CD4-positive, alpha-beta T cell treated with Interleukin-4 for 4 hours (primary cell): ENCODE data around the gene A1BG.
"Not testable (repeated sequence)": the region's sequence is repeated elsewhere in the genome, so short reads cannot be mapped to it uniquely, and the experiment has no call there.

Experiments used
- DNase-seq: peaks from one replicate; pipeline ENCODE4 v3.0.0-alpha.2; 2020

The A1BG gene

DNA sequence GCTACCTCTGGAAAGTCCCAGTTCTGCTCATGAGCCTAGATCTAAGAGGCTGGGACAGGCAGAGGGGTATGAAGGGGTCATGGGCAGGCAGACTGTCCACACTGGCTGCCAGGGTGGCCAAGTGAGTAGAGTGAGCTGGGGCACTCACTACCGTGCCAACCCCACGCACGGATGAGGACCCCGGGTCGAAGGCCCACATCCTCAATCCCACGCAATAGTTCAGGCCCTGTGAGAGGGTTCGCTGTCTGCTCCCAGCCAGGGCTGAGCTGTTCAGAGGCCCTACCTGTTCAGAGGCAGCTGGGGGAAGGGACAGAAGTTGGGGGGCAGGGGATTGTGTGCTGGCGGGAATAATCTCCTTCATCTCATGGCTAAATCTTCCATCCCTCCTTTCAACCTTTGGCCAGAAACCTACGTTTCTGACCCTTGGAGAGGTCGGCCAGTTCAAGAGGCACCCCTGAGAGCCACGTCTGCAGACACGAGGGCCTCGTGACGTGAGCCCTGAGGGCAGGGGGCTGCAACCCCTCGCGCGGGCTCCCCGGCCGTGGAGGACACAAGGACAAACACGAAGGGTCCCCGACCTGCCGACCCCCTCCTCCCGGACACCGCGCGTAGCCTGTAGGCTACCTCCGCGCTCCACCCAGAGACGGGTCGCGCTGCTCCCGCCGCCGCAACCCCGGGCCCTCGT, 32.7 kb upstream of the A1BG start:
- DNase-seq = no peak

DNA sequence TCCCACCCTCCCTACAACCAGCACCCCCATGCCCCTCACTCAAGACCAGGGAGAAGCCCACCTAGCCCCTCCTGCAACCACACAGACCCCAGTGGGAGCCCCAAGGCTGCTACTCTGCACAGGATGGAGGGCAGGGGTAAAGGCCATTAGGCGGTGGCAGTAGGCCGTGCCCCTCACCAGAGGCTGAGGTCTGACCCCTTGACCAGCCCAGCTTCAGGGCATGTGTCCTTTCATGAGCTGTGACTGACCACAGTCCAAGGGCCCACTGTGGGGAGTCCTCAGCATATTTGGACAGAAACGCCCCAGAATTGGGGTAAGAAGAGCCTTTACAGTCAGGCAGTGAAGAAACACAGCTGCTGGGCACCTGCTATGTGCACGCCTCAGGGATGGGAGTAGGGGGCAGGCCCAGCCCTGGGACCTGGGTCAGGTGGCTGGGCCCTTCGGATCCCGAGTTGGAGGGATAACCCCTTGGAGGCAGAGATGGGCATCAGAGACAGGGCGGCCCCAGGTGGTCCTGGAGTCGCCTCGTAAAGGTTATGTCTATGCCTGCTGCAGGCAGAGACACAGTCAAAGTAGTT, 32.1 kb upstream of the A1BG start:
- no peak for DNase-seq

DNA sequence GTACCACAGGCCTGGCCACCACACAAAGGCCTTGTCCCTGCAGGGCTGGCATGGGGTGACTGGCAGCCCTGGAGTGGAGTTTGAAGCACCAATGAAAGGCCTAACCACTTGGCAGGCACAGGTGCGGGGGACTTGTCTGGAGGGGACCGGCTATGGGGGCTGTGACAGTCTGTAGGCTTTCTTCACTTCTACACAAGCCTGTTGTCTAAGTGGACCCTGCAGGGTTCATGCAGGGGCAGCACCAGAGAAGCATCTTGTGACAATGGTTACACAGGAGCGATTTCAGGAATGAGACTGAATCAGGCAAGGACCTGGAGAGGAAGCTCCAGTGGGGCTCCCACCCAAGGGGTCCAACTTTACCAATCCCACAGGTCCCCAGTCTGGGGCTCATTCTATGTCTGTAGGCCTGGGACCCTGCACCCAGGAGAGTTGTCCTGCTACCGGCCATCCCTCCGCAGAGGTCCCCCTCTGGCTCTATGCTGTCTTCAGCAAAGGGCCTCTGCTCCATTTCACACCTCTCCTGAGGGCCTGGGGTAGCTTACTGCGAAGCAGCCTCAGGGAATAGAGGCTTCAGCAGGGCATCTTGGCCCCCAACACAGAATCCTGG, 29.8 kb upstream of the A1BG start:
- no peak for DNase-seq

DNA sequence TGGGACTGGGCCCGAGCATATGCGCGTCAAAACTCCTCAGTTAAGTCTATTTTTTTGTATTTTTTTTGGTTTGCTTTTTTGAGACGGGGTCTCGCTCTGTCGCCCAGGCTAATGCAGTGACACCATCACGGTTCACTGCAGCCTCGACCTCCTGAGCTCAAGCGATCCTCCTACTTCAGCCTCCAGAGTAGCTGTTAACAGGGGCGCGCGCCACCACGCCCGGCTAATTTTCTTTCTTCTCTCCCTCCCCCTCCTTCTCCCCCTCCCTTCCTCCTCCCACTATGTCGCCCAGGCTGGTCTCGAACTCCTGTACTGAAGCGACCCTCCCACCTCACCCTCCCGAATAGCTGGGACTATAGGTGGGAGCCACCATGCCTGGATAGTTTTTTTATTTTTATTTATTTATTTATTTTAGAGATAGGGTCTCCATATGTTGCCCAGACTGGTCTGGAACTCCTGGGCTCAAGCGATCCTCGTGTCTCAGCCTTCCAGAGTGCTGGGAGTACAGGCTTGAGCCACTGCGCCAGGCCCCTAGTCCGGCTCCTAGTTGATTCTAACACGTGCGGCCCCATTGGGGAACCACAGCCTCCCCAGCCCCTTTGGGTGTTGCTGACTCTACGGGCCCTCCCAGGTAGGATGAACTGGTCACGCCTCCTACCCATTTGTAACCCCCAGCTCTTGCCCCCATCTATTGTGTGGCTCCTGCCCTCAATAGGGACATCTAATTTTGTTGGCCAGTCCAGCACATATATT, 28.3 kb upstream of the A1BG start:
- no peak for DNase-seq

DNA sequence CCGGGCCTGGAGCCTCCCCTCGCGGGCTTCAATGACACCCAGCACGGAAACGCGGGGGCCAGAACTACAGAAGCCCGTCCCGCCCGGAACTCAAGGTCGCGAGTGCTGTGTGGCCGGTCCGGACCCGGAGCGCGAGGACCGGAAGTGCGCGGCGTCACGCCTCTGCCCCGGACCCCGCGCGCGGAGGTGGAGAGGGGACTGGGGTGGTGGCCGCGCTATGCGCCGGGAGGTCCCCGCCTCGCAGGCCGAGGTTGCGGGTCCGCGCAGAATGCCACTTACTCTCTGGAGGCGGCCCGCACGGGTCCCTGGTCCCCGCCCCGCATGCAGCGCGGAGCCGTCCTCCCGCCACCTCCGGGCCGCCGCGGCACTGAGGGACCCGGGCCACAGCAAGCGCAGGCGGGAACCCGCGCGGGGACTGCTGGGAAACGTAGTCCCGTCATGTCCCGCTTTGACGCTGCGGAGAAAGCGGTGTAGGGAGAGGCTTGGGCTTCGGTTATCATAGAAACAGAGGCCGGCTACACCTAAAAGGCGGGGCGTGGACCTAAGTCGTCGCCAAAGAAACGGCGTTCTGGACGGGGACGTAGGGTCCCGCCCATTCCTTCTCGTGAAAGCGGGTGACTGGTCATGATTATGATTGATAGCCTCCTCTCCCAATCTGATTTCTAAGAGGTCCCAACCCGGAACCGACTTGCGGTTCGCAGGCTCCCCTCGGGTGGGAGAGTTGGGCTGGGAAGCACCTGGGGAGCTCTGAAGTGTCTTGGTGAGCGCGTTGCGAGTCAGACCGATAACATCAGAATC, 27.6 kb upstream of the A1BG start, which contains the start of gene ZNF837:
Gene ZNF837, minus strand, starts transcription at position 369 of the 798 bp plus-strand sequence. CDS start 11,698 bp downstream, outside the sequence.
- DNase-seq = peak; percentile 100

DNA sequence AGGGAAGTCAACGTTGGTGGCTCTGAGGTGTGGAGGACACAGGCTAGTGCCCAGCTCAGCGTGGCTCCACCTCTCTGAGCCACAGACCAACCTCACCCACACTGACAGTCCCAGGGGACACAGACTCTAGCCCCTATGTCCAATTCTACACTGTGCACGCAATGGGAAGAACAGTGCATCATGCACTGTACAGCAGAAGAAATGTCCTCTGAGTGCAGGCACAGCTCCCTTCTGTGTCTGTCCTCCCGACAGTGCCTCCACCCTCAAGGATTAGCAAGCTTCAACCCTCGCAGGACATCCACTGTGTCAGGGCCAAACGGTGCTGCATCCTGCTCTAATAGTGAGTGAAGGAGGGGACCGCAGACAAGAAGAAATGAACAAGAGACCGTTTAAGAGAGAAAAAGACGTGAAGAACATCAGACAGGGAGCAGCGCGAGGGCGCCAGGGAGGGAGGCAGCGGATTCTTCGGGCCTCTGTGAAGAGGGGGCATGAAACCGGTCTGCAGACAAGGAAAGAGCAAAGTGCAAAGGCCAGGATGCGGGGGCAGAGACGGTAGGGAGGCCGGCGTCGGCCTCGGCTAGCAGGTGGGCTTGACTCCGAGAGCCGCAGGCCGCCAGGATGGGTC, 26.9 kb upstream of the A1BG start:
- DNase-seq = no peak

DNA sequence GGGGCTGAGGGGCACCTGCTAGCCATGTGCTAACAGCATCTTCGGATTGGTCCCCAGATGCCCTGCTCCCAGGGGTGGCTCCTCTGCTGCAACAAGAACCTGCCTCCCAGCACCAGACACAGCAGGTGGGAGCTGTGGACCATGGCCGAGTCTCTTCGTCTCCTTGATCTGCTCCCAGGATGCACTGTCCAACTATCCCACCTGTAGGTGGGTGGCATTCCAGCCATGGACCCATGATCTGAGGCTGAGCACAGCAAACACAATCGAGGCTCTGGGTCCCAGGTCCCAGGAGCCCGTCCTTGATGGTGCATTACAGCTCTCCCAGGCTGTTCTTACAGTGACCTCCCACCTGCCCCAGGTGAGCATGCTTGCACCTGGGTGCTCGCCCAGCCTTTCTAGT, 26.0 kb upstream of the A1BG start:
- DNase-seq = no peak

DNA sequence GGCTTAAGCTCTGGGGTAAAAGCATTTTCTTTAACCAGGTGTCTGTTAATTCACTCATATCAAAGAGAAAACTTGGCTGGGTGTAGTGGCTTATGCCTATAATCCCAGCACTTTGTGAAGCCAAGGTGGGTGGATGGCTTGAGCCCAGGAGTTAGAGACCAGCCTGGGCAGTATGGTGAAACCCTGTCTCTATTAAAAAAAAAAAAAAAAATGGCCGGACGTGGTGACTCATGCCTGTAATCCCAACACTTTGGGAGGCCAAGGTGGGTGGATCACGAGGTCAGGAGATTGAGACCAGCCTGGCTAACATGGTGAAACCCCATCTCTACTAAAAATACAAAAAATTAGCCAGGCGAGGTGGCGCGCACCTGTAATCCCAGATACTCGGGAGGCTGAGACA, 23.4 kb upstream of the A1BG start:
- DNase-seq = not testable (repeated sequence)

DNA sequence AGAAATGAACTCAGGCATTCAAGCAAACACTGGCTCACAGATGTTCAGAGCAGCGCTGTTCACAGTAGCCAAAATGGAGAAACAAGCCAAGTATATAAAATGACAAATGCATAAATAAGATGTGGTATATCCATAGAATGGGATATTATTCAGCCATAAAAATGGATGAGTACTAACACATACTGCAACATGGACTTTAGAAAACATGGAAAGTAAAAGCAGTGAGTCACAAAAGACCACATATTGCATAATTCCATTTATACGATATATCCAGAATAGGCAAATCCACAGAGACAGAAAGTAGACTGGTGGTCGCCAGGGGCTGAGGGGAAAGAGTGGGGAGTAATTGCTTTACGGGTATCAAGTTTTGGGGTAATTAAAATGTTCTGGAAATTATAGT, 20.9 kb upstream of the A1BG start:
- DNase-seq = no peak

DNA sequence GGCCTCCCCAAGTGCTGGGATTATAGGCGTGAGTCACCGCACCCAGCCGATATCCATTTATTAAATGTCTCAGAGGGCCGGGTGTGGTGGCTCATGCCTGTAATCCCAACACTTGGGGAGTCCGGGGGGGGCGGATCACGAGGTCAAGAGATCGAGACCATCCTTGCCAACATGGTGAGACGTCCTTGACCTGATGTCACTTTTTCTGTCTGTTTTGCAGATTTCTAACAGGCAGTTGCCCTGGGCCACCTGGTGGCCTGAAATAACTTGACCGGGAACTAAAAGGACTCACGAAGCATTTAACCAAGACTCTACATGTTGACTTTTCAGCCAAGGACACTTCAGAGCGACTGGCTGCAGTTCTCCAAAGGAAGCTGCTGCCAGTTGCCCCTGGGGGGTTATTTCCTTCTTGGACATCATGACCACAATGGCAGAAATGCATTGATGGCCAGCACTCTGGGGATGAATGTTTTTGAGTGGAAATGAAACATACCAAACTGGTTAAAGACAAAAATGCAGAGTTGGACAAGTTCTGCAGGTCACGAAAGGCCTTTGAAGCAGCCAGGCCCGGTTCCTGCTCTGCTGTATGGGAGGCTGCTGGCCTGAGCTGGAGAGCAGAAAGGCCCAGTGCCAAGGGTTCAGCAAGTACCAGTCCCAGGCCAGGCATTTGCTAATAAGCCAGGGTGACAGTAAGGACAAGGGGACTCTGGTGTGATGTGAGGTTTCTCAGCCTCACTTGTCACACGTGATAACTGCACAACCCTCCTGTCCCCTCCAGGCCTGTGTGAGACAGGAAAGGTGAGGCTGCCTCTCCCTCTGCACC, 19.2 kb upstream of the A1BG start:
- DNase-seq = no peak

DNA sequence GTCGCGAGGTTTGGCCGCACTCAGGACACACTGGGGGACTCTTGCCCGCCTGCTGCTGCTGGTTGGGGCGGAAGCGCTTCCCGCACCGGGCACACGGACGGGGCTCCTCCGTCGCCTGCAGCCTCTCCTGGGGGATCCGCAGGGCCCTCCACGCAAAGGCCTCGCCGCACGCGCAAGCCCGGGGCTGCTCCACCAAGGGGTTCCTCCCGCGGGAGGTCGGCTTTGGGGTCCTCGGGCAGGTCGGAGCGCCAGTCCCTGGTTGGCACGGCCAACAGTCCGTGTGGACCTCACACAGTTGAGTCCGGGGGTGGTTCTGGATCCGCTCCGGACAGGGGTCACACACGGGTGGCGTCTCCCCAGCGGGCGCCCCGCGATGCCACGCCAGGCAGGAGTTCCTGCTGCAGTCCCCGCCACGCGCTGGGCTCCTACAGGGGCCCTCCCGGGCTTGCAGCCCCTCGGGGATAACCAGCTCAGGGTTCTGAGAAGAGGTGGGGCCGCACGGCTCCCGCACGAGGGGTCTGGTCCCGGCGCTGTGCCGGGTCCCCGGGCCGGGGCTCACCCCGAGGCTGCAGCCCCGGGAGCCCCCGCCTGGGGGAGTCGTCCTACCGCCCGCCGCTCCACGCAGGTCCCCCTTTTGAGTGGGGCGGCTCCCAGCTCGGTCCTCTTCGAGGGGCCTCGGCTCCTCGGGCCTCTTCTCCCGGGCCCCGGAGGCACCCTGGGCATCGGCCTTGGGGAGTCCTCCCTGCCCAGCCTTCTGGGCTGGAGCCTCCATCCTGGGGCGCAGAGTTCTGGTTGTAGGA, 15.5 kb upstream of the A1BG start:
- no peak for DNase-seq

DNA sequence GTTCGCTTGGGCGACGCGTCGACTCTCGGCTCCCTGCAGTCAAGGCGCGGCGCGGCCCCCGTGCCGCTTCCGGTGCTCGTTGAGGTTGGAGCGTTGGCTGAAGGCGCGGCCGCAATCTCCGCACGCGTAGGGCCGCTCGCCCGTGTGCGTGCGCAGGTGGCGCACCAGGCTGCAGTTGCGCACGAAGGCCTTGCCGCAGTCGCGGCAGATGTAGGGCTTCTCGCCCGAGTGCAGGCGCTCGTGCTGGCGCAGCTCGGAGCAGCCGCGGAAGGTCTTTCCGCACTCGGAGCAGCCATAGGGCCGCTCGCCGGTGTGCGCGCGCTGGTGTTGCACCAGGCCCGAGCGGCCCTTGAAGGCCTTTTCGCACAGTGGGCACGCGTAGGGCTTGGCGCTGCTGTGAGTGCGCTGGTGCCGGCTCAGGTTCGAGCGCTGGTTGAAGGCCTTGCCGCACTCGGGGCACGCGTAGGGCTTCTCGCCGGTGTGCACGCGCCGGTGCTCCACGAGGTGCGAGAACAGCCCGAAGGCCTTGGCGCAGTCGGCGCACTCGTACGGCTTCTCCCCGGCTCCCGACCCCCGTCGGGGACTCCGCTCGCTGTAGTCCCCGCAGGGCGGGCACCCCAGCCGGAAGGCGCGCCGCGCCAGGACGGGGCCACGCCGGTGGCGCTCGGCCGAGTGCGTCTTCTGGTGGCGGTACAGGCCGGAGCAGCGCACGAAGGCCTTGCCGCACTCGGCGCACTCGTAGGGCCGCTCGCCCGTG, 14.6 kb upstream of the A1BG start:
- DNase-seq = no peak

DNA sequence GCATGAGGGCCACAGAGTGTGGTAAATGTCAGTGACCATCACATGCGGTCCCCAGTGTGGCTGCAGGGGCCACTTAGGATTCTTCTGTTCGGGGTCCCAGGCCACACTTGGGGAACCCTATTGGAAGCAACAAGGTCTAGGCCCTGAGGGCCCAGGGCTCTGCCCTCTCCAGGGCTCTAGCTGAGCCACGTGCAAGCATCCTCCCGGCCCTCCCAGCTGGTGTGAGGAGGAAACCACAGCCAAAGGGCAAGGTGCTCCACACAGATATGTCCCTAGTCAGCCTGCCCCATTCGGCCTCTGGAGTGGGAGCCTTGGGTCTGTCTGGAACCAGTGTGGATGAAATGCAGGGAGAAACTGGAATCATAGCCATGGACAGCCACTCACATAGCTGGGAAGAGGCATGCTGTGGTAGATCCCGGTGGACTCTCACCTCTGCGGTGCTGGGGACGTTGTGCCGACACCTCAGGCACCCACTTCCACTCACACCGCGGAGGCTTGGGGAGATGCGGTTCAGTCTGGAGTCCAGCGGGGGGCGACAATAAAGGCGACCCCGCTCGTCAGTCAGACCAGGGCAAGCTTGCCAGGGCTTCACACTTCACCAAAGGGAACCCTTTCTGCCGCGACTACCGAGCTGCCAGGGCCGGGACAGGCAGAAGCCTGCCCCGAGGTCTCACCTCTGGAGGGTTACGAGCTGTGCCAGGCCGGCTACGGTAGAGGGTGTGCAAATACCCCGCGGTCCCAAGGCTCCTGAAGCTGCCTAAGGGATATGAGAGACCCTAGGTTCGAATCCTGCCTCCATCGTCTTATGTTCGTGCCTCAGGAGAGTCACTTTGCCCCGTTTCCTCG, 13.5 kb upstream of the A1BG start:
- no peak for DNase-seq

DNA sequence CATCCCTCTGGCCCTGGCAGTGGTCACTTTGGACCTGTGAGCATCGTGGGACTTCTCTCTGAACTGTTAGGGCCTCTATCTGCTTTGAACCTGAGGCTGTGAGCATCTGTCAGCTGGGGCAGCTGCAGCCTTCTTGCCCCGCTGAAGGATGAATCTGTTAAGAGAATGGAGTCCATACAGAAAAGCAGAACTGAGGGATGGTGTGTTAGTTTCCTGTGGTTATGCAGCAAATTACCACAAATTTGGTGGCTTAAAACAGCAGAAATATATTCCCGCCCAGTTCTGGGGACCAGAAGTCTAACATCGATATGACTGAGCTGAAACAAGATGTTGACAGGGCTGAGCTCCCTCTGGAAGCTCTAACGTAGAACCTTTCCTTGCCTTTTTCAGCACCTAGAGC, 10.9 kb upstream of the A1BG start:
- DNase-seq = no peak

DNA sequence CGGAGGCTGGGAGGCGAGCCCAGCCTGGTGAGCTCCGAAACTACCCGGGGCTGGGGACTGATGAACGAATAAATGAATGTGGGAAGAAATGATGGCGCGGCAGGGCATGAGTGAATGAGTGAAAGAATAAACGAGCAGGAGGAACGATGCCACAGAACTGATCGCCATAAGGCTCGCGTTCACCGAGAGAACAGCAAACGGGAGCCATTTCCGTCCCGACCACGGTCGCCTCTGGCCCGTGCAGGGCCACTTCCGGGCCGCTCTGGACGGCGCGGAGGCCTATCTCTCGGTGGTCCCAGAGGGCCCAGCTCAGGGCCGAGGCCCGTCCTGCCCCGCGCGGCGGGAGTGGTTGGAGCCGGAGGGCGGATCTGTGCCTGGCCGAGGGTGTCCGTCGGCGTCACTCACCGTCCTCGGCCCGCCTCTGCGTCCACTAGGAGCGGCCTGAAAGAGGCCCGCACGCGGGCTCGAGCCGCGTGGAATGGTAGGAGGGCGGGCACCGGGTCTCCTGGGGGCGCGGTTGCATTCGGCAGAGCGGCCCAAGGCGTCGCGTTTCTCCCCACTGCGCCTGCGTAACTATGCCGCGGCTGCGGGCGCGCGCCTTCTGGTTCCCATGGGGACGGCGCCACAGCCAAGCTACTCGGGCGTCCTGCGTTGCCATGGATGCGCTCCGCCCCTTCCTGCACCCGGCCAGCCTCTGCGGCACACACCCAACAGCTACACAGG, 9.1 kb upstream of the A1BG start, which contains the start of gene ZNF497:
Gene ZNF497, minus strand, starts transcription at position 480 of the 723 bp plus-strand sequence. CDS start 5,116 bp downstream, outside the sequence.
- peak; percentile 97 for DNase-seq

DNA sequence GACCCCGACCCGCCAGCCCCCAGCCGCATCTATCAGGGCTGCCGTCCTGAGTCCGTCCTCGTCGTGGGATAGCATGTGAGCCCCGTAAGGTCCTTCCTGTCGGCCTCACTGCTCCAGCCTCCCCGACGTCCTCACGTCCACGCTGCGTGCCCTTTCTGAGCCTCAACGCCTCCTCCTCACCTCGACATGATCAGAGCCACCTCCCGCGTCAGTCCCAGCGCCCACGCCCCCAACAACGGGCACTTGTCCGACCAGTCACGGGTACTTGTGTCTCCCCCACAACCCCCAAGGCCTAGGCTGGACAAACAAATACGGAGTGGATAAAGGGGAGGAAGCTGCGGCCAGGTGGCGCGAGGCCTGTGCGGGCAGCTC, 8.6 kb upstream of the A1BG start:
- DNase-seq = peak; percentile 11

DNA sequence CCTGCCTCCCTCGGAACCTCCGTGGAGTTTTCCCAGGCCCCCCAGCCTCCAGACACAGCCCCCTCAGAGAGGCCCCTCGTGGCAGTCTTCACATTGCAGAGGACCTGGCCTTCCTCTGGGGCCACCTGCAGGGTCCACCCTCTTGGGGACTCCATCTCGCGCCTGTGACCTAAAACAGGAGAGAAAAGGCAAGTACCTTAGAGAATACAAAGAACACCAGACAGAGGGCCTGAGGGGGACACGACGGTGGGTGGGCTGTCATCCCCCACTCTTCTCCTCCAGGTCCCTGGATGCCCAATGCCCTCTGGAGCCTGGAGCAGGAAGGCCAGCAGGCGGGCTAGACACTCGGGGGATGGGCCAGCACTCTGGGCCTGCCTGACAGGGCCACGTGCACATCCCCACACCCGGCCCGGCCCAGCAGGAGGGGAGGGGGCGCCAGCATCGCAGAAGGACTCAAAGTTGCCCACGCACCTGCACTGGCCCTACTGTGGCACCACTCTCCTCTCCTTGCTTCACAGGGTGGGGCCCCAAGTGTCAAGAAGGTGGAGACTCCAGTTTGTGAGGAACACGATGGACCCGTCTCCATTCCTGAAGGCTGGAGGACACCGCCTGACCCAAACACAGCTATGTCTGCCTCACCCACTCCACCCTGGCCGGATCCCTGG, 4.3 kb upstream of the A1BG start:
- no peak for DNase-seq
